Left colon (tissue), 2 donors: Measurements from ENCODE around the gene ESAM. TPM values are rescaled to one million over a fixed set of nuclear protein-coding genes. Genes with fewer than 3 reads are reported as not detected.
"Not testable (repeated sequence)": the region's sequence is repeated elsewhere in the genome, so short reads cannot be mapped to it uniquely, and the experiment has no call there.

Experiments
- ATAC-seq: fragments of 200-7000 bp; cut with Tn5 transposase; one replicate; pipeline ENCODE4 v1.9.1; 2020; ENCODE audit warnings: mild to moderate bottlenecking, moderate library complexity
- DNase-seq, 2 donors: peaks; one replicate each; pipeline ENCODE4 v3.0.0-alpha.2; 2020
- intact Hi-C, 2 donors: fragments of 100-400 bp; cut with DNase I in 1 of 2; cut with micrococcal nuclease in 1 of 2; formaldehyde crosslinking; loops; one replicate each; pipeline versions ENCODE4 v1.11.2 to v1.14.0; 2022; cut with DNase I, micrococcal nuclease
- total RNA-seq, 2 donors: library from RNA; stranded (reverse); fragmentation: NEBNext Ultra II Directional; extraction: Animal tissue kit (Norgen Biotek cat#: 25700); gene quantifications; one replicate each; pipeline ENCODE4 v1.2.1, GENCODE V29; 2021
- donor health status: DM: no; HTN: no; CAD: no.
- donor health status: DM: yes; HTN: yes; CAD: no.

ESAM gene
- total RNA-seq, 2 donors from 2014 or later, result 8.6 to 9.6 TPM

- no peak for ATAC-seq
These were observed 17.5 kb upstream of the ESAM start for GRCh38 chr11:124779568-124779967.

GRCh38 chr11:124778281-124778680 lies 16.2 kb upstream of the ESAM start:
- DNase-seq (no peak), ATAC-seq (peak; percentile 59)
- intact Hi-C loops, result no loop called here

More at GRCh38 chr11:124779568-124779967, 17.5 kb upstream of the ESAM start:
- DNase-seq, result no peak
- intact Hi-C loops, result no loop called here

DNA sequence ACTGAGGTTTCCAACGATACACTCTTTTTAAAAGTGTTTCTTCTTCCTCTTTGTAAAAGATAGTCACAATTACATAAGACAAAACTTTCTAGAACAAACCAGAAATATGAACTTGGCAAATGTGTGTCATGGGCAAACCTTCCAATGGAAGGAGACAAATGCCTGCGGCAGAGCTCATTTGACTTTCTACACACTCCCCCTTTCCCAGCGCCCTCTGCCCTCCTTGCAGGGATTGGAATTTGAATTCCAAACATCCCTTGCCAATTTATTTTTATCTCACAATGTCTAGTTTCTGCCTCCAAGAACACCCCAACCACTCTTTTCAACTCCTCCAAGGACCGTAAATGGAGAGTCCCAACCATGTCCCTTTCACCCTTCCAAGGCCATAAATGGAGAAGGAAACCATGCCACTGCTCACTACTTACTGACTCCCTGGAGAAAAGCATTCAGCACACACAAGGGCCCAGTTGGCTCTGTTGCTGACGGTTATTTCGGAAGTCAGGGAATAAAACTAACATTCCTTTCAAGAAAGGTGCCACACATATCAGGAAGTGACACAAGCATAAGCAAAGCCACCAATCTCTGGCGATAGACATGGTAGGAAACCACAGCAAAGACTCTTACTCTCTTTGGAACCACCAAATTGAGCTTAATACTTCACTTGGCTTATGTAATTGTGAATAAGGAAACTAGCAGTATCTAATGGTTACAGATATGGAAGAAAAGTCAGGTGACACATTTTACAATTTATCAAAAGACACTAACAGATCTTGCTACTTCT lies 15.0 kb upstream of the ESAM start:
- no peak for ATAC-seq
- no peak for DNase-seq
- intact Hi-C loops, result no loop called here

DNA sequence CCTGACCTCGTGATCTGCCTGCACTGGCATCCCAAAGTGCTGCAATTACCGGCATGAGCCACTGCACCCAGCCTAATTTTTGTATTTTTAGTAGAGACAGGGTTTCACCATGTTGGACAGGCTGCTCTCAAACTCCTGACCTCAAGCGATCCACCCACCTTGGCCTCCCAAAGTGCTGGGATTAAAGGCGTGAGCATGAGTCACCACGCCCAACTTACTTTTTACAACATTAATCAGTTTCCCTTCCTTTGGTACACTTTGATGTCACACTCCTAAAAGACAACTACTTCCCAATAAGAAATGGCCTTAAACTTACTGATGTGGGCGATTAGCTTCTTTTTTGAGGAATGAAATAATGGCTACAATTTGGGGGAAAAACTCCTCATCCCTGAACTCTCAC lies 8.9 kb upstream of the ESAM start:
- intact Hi-C loops, ATAC-seq, DNase-seq: not testable (repeated sequence)

DNA sequence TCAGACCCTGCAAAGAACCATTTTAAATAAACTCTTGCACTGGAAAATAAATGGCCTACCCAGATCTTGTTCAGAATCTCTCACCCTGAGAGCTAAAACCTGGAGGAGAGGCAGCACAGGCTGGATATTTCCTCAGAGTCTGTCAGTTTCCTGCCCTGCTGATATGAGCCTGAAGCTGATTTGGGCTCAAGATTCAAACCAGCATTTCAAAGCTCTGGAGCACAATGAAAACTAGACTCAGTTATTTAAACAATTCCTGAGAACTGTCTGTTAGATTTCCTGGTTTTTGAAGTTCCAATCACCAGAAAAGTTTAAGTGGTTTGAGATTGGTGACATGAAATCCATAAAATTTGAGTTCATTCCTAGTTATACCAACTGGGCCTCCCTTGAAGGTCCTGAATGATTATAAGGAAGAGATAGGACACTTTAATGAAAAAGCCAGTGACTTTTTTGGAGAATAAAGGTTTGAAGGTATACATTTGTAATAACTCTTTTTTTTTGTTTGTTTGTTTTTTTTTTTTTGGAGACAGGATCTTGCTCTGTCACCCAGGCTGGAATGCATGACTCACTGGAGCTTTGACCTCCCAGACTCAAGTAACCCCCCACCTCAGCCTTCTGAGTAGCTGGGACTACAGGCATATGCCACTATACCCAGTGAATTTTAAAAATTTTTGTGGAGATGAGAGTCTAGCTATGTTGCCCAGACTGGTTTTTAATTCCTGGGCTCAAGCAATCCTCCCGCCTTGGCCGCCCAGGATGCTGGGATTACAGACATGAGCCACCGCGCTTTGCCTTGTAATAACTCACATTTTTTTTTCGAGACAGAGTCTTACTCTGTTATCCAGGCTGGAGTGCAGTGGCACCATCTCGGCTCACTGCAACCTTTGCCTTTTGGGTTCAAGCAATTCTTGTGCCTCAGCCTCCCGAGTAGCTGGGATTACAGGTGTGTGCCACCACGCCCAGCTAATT lies 8.0 kb upstream of the ESAM start:
- no peak for DNase-seq
- intact Hi-C loops, result loop anchor here (10.0 kb wide), 2 partner anchors 65 to 95 kb away; partner anchors contain the start of genes SIAE (in 1 of the 2) and SPA17 (in 1 of the 2)
- ATAC-seq, result no peak

- DNase-seq (peak in 1 of 2 donors; percentile 41), ATAC-seq (peak; percentile 98)
- intact Hi-C loops, result loop anchor here (10.0 kb wide), 2 partner anchors 66 to 94 kb away; partner anchors contain the start of genes SIAE (in 1 of the 2) and SPA17 (in 1 of the 2)
These were observed 6.8 kb upstream of the ESAM start for GRCh38 chr11:124768914-124769313.

- DNase-seq (no peak), ATAC-seq (no peak)
- intact Hi-C loops, result loop anchor here (10.0 kb wide), 2 partner anchors 69 to 91 kb away; partner anchors contain the start of genes SIAE (in 1 of the 2) and SPA17 (in 1 of the 2)
These were observed 4.1 kb upstream of the ESAM start for GRCh38 chr11:124766156-124766555.

- intact Hi-C loops, result loop anchor here (2.0 to 10.0 kb wide), 3 partner anchors 71 to 93 kb away; partner anchors contain the start of genes SIAE (in 1 of the 2) and SPA17 (in 1 of the 2)
- ATAC-seq, result peak; percentile 55
These were observed 1.3 kb upstream of the ESAM start for GRCh38 chr11:124763156-124763947.

DNA sequence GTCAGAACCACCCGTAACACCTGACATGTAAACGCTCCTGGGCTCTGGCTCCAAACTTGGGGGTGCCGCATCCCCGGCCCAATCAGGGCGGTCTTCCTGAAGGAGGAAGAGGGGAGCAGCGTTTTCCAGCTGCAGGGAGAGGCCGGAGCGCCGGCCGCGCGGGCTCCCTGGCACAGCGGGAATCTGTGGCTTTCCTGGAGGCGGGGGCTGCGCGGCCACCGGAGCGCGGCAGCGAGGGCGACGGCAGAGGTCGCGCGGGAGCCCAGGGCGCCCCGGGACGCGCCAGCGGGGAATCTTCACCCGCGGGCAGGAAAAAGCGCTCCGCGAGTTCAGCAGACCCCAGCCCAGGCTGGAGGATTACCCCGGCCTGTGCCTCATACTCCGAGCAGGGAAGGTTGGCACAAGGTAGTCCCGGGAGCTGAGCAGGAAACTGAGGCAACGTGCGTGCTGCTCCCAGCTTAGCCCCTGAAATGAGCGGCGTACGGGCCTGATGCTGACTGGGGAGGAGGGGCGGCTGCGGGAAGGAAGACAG lies 600 bp upstream of the ESAM start:
- ATAC-seq (peak; percentile 35), DNase-seq (peak in 1 of 2 donors; percentile 50)
- intact Hi-C loops, result loop anchor here (2.0 to 10.0 kb wide), 3 partner anchors 72 to 92 kb away; partner anchors contain the start of genes SIAE (in 1 of the 2) and SPA17 (in 1 of the 2)

More at GRCh38 chr11:124763156-124763947, 1.3 kb upstream of the ESAM start:
- peak; percentile 79 to 97 for DNase-seq

DNA sequence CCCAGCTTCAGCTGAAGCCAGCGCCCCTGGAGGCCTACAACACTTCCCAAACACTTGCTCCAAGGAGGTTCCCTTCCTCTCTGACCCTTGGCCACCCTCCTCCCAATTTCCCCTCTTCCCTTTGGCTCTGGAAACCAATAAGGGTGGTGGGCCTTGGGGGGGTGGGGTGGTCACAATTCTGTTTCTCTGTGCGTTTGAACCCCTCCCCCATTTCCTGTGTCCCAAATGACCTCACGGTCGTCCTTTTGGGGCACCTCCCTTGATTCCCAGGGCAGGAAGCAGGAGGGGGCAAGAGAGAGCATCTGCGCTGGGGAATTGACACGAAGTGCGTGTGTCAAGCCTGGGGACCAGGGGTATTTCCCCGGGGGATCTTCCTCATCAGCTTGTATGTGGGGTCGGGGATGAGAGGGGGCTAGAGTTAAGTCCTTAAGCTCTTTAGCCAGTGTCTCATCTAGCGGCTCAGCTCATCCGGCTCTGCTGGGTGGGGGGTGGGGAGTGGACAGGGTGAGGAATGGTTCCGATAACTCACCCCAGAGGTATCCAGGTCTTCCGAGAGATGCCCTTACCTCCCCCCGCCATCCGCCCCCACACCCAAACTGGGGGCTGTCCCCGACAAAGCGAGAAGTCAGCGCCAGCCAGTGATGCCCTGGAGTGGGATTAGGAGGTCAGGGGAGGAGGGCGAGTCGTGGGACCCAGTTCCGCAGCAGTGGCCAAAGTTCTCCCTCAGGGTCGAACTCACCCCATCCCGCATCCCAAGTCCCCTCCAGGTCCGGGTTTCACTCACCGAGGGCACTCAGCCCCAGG lies 587 bp downstream of the ESAM start:
- ATAC-seq (no peak), DNase-seq (no peak)
- intact Hi-C loops, result loop anchor here (2.0 to 10.0 kb wide), 3 partner anchors 73 to 91 kb away; partner anchors contain the start of genes SIAE (in 1 of the 2) and SPA17 (in 1 of the 2)

- no peak for DNase-seq
- intact Hi-C loops, result loop anchor here (10.0 kb wide), 2 partner anchors 74 to 86 kb away; partner anchors contain the start of genes SIAE (in 1 of the 2) and SPA17 (in 1 of the 2)
- no peak for ATAC-seq
These were observed 1.3 kb downstream of the ESAM start for GRCh38 chr11:124760806-124761205.

GRCh38 chr11:124760205-124760652 lies 1.9 kb downstream of the ESAM start:
- ATAC-seq, result no peak
- intact Hi-C loops, result loop anchor here (10.0 kb wide), 2 partner anchors 75 to 85 kb away; partner anchors contain the start of genes SIAE (in 1 of the 2) and SPA17 (in 1 of the 2)
- DNase-seq, result no peak

- no peak for ATAC-seq
- intact Hi-C loops, result loop anchor here (10.0 kb wide), 2 partner anchors 75 to 85 kb away; partner anchors contain the start of genes SIAE (in 1 of the 2) and SPA17 (in 1 of the 2)
These were observed 2.6 kb downstream of the ESAM start for GRCh38 chr11:124759266-124760204.

GRCh38 chr11:124758355-124759265 lies 3.5 kb downstream of the ESAM start:
- DNase-seq (peak; percentile 92 to 93), ATAC-seq (peak; percentile 84)
- intact Hi-C loops, result no loop called here

More at GRCh38 chr11:124759266-124760204, 2.6 kb downstream of the ESAM start:
- no peak for DNase-seq
